Suprapubic skin (tissue), 4 donors: Measurements from ENCODE around the gene RFX2. TPM values are rescaled to one million over a fixed set of nuclear protein-coding genes. Genes with fewer than 3 reads are reported as not detected.

Source experiments
- DNase-seq, 2 donors: peaks; one replicate each; pipeline ENCODE4 v3.0.0-alpha.2; 2019; ENCODE audit warnings: low spot score in 2 of 2
- H3K27ac ChIP-seq: fragments of 200-600 bp; sonication (generic); one replicate; pipeline ENCODE4 v1.5.1; 2019
- H3K27me3 ChIP-seq: fragments of 200-600 bp; sonication (generic); one replicate; pipeline ENCODE4 v1.5.1; 2019
- H3K36me3 ChIP-seq: fragments of 200-600 bp; sonication (generic); one replicate; pipeline ENCODE4 v1.5.1; 2019
- H3K4me1 ChIP-seq: fragments of 200-600 bp; sonication (generic); one replicate; pipeline ENCODE4 v1.5.1; 2019
- H3K4me3 ChIP-seq: fragments of 200-600 bp; sonication (generic); one replicate; pipeline ENCODE4 v1.5.1; 2019; ENCODE audit warnings: mild to moderate bottlenecking
- H3K9me3 ChIP-seq: fragments of 200-600 bp; sonication (generic); one replicate; pipeline ENCODE4 v1.5.1; 2019
- EP300 ChIP-seq: sonication (generic); formaldehyde crosslinking; IDR thresholded peaks from one replicate; pipeline ENCODE4 v1.6.1; 2017; ENCODE audit warnings: antibody characterized with exemption
- POLR2A ChIP-seq, 2 donors: fragments of 450-650 bp; IDR thresholded peaks; one replicate each; pipeline ENCODE4 v1.6.1; 2017; ENCODE audit warnings: antibody characterized with exemption in 2 of 2, mild to moderate bottlenecking in 2 of 2, moderate library complexity in 2 of 2
- POLR2AphosphoS5 ChIP-seq, 3 donors: sonication (generic); formaldehyde crosslinking; IDR thresholded peaks; one replicate each; pipeline ENCODE4 v1.6.1; 2017; ENCODE audit warnings: antibody characterized with exemption in 3 of 3
- WGBS: methylation state at CpG from one replicate; pipeline ENCODE4 v1.1.5; 2018; 5-methylcytosine and 5-hydroxymethylcytosine counted together
- total RNA-seq, 4 donors: library from RNA; depleted of rRNA; stranded (reverse); fragments of >200 nt; gene quantifications; one replicate each; pipeline ENCODE4 v1.1.0, GENCODE V29; 2016
- TF ChIP-seq, protein P1 (sequence below), 2 donors: fragments of 200-600 bp in 1 of 2; fragments of 450-650 bp in 1 of 2; sonication (generic) in 1 of 2; IDR thresholded peaks; one replicate each; pipeline ENCODE4 v1.5.1; 2016 to 2019; ENCODE audit warnings: antibody characterized with exemption in 2 of 2, mild to moderate bottlenecking in 1 of 2, moderate library complexity in 1 of 2

The RFX2 gene
- total RNA-seq, 4 donors from 2014 or later = 28.8 to 62.0 (median 43.5) TPM

DNA sequence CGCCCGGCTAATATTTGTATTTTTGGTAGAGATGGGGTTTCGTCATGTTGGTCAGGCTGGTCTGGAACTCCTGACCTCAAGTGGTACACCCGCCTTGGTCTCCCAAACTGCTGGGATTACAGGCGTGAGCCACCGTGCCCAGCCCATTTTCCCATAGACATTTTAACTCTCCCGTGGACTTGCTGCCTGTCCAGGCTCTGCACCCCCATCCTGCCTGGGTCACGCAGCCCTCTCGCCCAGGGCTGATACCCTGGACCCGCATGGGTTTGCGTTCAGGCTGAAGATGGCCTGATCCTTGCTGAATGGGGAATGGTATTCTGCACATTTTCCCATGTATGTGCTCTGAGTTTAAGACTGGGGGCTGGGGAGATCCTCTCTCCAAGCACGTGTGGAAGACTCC, 86.4 kb downstream of the RFX2 start:
- no peak overlapping the region for H3K27ac ChIP-seq
- no peak overlapping the region for H3K4me3 ChIP-seq
- WGBS = 81% methylated on average over 12 of the region's 12 CpGs
- DNase-seq = no peak
- H3K9me3 ChIP-seq = no peaks in the 10 kb centered on the region
- no peaks in the 10 kb centered on the region for H3K27me3 ChIP-seq
- peaks cover 20% of the 10 kb centered on the region for H3K36me3 ChIP-seq
- H3K4me1 ChIP-seq = peaks cover 2% of the 10 kb centered on the region
- TF ChIP-seq POLR2A (IDR thresholded peaks at IDR 0.05) = no peak
- no peak for TF ChIP-seq POLR2AphosphoS5 (IDR thresholded peaks at IDR 0.05)
- no peak for TF ChIP-seq EP300
- TF ChIP-seq, protein P1, sequence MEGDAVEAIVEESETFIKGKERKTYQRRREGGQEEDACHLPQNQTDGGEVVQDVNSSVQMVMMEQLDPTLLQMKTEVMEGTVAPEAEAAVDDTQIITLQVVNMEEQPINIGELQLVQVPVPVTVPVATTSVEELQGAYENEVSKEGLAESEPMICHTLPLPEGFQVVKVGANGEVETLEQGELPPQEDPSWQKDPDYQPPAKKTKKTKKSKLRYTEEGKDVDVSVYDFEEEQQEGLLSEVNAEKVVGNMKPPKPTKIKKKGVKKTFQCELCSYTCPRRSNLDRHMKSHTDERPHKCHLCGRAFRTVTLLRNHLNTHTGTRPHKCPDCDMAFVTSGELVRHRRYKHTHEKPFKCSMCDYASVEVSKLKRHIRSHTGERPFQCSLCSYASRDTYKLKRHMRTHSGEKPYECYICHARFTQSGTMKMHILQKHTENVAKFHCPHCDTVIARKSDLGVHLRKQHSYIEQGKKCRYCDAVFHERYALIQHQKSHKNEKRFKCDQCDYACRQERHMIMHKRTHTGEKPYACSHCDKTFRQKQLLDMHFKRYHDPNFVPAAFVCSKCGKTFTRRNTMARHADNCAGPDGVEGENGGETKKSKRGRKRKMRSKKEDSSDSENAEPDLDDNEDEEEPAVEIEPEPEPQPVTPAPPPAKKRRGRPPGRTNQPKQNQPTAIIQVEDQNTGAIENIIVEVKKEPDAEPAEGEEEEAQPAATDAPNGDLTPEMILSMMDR (IDR thresholded peaks at IDR 0.05) = no peak

DNA sequence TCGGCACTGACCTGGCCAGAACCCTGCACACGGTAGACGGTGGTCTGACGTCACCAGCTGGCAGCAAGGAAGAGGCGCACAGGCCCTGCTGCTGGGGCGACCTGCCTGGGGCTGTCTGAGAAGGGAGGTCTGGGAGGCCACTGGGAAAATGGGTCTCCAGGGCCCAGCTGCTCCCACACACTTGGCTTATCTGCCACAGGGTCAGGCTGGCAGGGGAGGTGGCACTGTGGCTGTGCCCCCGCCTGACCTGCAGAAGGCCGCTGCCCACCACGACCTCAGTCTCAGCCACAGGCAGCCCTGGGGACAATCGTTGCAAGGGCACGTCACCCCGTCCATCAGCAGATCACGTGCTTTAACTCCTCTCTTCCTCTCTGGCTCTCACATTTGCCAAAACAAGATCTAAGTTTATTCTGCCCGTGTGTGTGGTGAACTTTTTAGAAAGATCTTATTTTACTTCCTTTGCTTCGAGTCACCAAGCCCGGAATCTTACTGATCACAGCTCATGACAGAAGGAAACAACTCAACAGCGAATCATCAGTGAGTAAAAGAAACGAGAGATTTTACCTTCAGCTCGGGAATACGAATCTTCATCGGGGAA, 87.1 kb downstream of the RFX2 start:
- H3K27ac ChIP-seq = no peak overlapping the region
- TF ChIP-seq EP300 (no peak), POLR2AphosphoS5 (IDR thresholded peaks at IDR 0.05) (no peak), POLR2A (IDR thresholded peaks at IDR 0.05) (no peak)

DNA sequence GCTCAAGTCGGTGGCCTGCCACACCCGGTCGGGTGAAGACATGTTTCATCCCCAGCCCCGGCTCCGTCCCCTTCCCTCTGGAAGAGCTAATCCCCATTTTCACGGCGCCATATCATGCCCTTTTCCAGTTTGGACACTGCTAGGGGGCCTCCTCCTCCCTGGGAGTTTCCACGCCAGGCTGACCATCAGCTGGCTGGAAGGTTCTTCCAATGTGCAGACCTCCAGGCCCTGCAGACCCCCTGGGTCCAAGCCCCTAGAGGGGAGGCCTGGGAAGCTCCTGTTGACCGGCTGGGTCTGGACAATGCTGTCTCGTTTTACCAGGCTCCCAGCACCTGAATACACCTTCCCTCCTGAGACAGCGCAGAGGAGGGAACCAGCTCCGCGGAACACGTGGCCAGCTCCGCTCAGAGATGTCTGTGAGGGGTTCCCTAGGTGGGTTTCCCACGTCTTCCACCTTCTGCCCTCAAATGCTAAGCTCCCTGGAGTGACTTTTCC, 87.7 kb downstream of the RFX2 start:
- H3K9me3 ChIP-seq = no peaks in the 10 kb centered on the region
- peaks cover 2% of the 10 kb centered on the region for H3K4me1 ChIP-seq
- TF ChIP-seq POLR2AphosphoS5 (IDR thresholded peaks at IDR 0.05) (no peak), POLR2A (IDR thresholded peaks at IDR 0.05) (no peak), EP300 (no peak)
- TF ChIP-seq, protein P1 (IDR thresholded peaks at IDR 0.05) = no peak
- no peak overlapping the region for H3K4me3 ChIP-seq
- no peak for DNase-seq
- no peaks in the 10 kb centered on the region for H3K27me3 ChIP-seq
- WGBS = 84% methylated on average over 11 of the region's 16 CpGs
- peak overlapping the region; percentile 7 for H3K27ac ChIP-seq
- peaks cover 20% of the 10 kb centered on the region for H3K36me3 ChIP-seq

More for the DNA sequence above, 87.1 kb downstream of the RFX2 start:
- no peaks in the 10 kb centered on the region for H3K27me3 ChIP-seq
- no peaks in the 10 kb centered on the region for H3K9me3 ChIP-seq
- H3K4me1 ChIP-seq = peaks cover 2% of the 10 kb centered on the region
- H3K4me3 ChIP-seq = no peak overlapping the region
- 68% methylated on average over 19 of the region's 21 CpGs for WGBS
- no peak for DNase-seq
- H3K36me3 ChIP-seq = peaks cover 20% of the 10 kb centered on the region

DNA sequence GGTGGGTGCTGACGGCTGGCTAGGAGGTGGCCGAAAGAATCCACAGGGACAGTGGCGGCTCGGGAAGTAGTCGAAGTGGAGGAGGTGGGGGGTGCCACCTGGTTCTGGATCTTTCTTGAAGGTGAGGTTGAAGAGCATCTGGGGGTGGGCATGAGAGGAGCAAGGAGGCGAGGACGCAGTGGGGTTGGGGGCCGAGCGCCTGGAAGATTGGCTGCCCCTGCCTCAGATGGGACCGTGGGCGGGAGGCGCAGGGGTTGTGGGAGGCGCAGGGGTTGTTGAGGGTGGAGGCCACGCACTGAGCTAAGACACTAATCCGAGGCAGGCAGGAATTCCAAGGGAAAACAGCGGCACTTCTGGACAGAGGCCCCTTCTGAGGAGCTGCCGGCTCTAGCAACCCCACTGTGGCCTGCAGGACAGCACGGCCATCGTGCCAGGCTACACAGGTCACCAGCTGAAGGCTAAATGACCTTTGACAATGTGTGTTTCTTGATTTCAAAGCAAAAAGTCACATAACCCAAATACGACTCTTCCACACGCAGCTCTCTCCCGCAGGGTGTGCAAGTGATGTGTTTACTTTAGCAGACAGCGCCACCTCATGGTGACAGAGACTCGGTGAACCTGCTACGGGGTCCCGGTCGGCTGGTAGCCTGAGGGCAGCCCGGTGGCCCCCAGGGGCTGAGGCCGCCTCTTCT, 88.3 kb downstream of the RFX2 start:
- peaks cover 14% of the 10 kb centered on the region for H3K36me3 ChIP-seq
- no peaks in the 10 kb centered on the region for H3K27me3 ChIP-seq
- no peak overlapping the region for H3K4me3 ChIP-seq
- TF ChIP-seq POLR2A (IDR thresholded peaks at IDR 0.05) = no peak
- TF ChIP-seq, protein P1 (IDR thresholded peaks at IDR 0.05) = peak; percentile 37 to 65
- H3K27ac ChIP-seq = peak overlapping the region; percentile 7
- peaks cover 2% of the 10 kb centered on the region for H3K4me1 ChIP-seq
- no peaks in the 10 kb centered on the region for H3K9me3 ChIP-seq
- 74% methylated on average over 20 of the region's 29 CpGs for WGBS
- peak; percentile 82 to 88 for DNase-seq

DNA sequence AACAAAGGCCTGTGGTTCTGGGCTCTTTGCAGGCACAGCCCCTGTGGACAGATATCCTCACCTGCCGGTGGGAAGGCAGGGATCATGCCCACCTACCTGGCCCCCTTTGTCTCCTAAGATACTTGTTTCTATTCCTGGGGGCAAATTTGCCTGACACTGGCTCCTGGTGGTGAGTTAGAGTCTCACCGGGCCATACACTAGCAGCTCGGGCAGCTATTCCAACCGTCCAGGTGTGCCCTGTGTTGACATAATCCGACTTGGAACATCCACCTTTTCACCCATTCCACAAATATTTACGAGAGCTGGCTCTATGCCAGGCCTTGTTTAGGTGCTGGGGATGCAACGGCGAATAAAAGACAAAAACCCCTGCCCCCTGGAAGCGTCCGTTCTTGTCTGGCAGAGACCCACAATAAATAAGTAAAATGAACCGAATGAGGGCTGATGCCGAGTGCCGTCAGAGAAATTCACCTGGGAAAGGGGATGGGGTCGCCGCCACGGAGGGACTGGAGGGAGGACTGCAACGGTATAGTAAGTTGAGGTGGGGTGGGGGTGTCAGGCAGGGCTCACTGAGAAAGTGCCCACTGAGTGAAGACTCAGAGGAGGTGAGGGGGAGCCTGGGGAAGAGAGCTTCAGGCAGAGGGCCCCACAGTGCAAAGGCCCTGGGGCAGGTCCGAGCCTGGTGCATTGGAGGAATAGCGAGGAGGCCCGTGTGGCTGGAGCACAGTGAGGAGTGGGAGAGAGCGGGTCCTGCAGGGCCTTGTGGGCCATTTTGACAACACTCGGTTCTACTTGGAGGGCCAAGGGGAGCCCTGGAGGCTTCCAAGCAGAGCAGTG, 89.1 kb downstream of the RFX2 start:
- no peaks in the 10 kb centered on the region for H3K9me3 ChIP-seq
- no peaks in the 10 kb centered on the region for H3K27me3 ChIP-seq
- peaks cover 2% of the 10 kb centered on the region for H3K4me1 ChIP-seq
- 84% methylated on average over 22 of the region's 22 CpGs for whole genome bisulfite sequencing
- DNase-seq = no peak
- H3K27ac ChIP-seq = no peak overlapping the region
- H3K36me3 ChIP-seq = peaks cover 6% of the 10 kb centered on the region
- no peak overlapping the region for H3K4me3 ChIP-seq
- no peak for TF ChIP-seq POLR2AphosphoS5 (IDR thresholded peaks at IDR 0.05)
- TF ChIP-seq, protein P1 (IDR thresholded peaks at IDR 0.05) = no peak
- TF ChIP-seq POLR2A (IDR thresholded peaks at IDR 0.05) = no peak
- no peak for TF ChIP-seq EP300
